HG03196 (cell line): ENCODE data around the gene CLCN1.
A peak's percentile ranks its signal among the peaks of the same experiment; 100 is the strongest.
"Not testable (repeated sequence)": the region's sequence is repeated elsewhere in the genome, so short reads cannot be mapped to it uniquely, and the experiment has no call there.

Experiments
- ATAC-seq: cut with Tn5 transposase; IDR thresholded peaks from one replicate; pipeline ENCODE4 v1.9.1; 2021; ENCODE audit not compliant: unreplicated experiment

The CLCN1 gene

GRCh38 chr7:143315776-143316175 lies at the start of gene CLCN1:
TSS of gene CLCN1 (plus strand) at chr7:143316111. CDS start at chr7:143316213, 102 bp downstream.
- no peak for ATAC-seq

DNA sequence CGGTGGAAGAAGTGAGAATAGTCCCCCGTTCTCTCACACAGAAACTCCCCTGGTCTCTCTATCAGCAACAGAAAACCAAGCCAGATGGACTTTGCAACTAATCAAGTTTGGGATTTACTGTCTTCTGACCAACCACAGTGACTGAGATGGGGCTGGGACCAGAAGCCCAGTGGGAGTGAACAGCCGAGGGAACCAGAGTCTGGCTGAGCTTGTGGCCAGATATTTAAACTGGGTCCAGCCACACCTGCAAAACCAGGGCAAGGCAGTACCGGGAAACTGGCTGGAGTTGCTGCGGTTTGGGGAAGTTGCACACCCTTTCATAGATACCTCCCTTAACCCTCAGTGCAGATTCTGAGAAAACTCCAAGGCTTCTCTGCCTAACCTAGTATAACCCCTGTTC lies 46.7 kb upstream of the CLCN1 start:
- ATAC-seq, result no peak

GRCh38 chr7:143271240-143271639 lies 44.7 kb upstream of the CLCN1 start:
- ATAC-seq, result no peak

GRCh38 chr7:143272871-143273270 lies 43.0 kb upstream of the CLCN1 start:
- ATAC-seq, result no peak

DNA sequence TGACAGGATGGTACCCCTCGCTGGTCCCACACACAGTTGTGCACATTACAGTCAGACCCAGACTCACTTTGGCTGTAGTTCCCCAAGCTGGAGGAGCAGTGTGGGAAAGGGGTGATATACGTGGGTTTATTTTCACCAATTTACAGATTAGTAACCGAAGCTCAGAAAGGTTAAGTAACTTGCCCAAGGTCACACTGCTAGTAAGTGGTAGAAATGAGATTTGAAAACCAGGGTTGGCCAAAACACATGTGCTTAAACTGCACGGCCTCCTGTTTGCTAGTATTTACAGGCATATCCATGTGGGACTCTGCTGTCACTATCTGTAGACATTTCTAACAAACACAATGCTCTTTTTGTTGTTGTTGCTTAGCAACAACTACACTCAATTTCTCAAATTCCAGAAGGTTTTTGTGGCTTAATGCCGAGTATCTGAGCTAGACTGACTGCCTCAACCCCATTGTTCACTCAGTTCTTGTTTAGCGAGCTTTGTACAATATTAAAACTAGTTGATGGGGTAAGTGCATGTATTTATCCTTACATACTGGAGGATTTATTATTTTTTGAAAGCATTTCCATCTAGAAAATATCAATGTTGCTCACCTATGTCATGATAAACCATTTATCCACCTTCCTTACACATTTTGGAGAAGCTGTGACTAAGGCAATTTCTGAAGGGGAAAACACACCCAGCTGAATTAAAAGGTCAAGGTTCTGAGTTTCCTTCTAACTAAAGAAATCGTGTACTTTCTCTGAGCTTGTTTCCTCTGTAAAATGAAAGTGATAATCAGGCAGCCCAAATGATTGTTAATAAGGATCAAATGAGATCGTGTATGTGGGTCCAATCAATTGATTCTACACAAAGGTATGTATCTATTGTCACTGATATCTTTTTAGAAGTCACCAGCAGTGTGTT lies 36.5 kb upstream of the CLCN1 start:
- no peak for ATAC-seq

- ATAC-seq, result no peak
These were observed 35.8 kb upstream of the CLCN1 start for GRCh38 chr7:143280160-143280559.

DNA sequence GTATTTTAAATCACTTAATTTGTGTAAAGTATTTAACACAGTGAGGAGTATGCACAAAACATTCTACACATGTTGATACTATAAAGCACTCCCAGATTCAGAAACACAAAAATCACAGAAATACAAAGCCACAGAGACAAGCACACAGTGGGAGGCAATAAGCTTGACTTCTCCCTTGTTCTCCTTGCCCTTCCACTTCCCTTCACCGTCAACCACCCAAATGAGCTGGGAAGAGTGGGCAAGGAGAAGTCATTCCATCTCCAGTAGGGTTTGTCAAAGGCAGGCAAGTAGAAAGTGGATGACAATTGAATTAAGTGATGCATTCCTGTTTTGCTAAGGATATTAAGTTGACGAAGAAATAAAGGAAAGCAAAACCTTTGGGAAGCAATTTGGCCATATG lies 35.3 kb upstream of the CLCN1 start:
- no peak for ATAC-seq

DNA sequence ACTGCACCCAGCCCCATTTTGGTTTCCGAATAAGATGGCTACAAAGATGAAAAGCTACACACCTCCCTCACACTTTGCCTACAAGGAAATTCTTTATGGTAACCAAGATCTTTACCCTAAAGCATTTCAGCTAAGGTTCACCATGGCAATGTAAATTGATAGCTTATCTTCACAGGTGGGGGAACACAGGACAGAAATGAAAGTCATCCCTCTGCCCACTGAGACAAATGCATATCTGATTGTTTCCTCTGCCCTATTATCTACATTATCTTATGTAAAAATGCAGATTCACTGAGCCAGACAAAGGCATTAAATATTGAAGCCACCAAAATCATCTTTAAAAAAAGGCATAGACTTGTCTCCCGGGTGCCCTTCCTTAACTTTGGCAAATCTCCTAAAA lies 34.4 kb upstream of the CLCN1 start:
- ATAC-seq, result no peak

GRCh38 chr7:143282124-143282523 lies 33.8 kb upstream of the CLCN1 start:
- no peak for ATAC-seq

DNA sequence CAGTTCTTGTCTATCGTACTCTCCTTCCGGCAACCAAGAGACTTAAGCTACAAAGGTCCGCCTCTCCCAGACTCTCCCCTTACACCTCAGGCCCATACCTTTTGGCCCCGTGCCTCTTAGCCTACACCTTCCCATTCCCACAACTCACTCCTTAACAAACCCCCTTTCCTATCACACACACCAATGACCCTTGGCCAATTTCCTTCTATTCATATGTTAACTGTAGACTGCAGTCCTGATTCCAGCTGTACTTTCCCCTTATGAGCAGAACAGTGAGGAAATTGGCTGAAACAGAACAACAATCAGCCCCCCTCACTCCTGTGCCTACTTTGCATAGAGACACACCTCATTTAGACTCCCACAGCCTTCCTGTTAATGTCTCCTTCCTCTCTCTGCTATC lies 32.5 kb upstream of the CLCN1 start:
- ATAC-seq, result no peak

GRCh38 chr7:143284591-143285469 lies 31.1 kb upstream of the CLCN1 start, which contains the start of gene TMEM139:
TSS of gene TMEM139 (plus strand) at chr7:143284958. CDS start at chr7:143285958, 1,000 bp downstream.
- no peak for ATAC-seq

GRCh38 chr7:143285470-143285778 lies 30.5 kb upstream of the CLCN1 start:
- ATAC-seq, result no peak

DNA sequence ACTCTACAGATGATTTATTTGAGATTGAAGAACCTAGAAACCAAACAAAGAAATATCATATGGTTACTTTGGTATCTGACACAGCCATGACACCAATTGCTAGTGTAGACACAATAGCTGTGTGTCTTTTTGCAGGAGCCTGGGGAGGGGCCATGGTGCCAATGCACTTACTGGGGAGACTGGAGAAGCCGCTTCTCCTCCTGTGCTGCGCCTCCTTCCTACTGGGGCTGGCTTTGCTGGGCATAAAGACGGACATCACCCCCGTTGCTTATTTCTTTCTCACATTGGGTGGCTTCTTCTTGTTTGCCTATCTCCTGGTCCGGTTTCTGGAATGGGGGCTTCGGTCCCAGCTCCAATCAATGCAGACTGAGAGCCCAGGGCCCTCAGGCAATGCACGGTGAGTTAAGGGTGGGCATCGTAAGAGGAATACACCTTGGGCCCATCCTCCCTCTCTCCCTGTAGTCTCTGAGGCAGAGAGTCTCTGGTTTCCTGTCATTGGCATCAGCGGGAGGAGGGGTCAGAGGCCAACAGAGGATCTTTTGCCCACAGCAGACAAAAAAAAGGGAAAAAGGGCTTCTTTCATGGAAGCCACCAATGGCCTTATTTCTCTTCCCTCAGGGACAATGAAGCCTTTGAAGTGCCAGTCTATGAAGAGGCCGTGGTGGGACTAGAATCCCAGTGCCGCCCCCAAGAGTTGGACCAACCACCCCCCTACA lies 29.9 kb upstream of the CLCN1 start:
- ATAC-seq, result no peak

GRCh38 chr7:143286522-143286890 lies 29.4 kb upstream of the CLCN1 start:
- ATAC-seq, result no peak

DNA sequence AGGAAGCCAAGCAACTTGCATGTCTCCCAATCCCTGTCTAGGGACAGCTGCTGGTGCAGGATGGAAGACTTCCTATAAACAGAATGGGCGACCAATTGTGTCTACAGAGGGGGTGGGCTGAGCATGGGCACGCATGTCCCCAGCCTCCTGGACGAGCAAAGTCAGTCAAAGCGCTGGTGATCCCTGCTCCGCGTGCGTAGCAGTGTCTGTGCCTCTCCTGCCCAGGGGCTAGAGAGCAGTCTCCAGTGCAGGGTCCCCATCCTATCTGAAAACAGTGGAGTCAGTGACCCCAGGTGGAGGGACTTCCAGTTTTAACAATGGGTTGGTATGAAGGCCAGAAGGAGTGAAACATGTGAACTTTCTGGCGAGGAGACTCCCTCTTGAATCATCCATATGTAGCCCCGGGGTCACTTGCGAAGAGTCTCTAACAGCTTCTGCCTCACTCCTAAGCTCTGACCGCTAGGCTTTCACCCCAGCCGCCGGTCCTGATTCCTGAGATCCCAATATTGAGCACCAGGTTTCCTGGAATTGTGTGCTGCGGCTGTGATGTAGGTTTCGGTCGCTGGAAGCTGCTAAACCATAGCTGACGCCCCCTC lies 28.5 kb upstream of the CLCN1 start:
- no peak for ATAC-seq

GRCh38 chr7:143287935-143288826 lies 27.7 kb upstream of the CLCN1 start, which contains the start of gene CASP2:
TSS of gene CASP2 (plus strand) at chr7:143288351. CDS start at chr7:143288456, 105 bp downstream.
- peak; percentile 91 for ATAC-seq

DNA sequence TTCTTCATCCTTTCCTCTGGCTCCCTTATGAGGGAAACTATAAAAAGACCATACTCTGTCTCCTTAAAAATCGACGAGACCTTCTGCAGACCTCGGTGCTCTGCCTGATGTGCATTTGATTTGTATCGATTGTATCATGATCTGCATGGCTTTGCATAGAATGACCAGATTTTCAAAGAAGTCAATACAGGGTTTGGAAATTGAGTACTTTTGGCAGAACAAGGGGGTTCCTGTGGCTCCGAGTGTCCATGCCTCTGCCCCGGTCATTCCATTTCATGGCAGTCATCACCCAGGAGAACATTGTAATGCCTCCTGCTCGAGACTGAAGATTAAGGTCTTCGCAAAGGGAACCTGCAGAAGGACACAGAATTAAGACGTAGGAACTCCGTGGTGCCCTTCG lies 27.1 kb upstream of the CLCN1 start:
- no peak for ATAC-seq

DNA sequence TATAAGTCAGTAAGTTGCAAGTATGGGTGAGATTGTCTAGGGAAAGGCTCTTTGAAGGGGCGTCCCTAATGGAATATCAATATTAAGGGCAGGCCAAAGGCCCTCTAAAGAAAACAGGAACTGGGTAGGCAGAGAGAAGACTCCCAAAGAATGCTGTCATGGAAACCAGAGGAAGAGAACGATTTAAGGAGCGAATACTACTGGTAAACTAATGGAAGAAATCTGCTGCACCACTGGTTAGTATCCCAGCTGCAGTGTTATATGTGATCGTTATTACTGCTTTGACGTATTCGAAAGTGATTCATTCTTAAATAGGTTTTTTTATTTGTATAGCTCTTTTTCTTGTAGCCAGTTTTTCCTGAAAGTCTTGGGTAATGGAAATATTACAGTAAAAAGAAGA lies 26.5 kb upstream of the CLCN1 start:
- ATAC-seq, result no peak

DNA sequence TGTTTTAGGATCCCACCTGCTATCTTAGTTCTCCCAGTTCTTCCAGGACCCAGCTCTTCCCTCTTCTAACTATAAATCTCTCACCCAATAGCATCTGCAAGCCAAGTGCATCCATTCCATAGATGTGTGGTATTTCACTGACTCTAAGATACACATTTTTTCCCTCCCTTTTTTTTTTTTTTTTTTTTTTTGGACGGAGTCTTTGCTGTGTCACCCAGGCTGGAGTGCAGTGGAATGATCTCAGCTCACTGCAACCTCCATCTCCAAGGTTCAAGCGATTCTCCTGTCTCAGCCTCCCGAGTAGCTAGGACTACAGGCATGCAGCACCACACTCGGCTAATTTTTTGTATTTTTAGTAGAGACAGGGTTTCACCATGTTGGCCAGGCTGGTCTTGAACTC lies 26.0 kb upstream of the CLCN1 start:
- not testable (repeated sequence) for ATAC-seq

- no peak for ATAC-seq
These were observed 25.6 kb upstream of the CLCN1 start for GRCh38 chr7:143290293-143290692.
